DMS153 treated with DMSO at 0.1 percent for 48 hours (cell line): ENCODE measurements around the gene BATF3.

Experiments
- DNase-seq: peaks from one replicate; lab custom pipeline; 2025; ENCODE audit not compliant: unreplicated experiment; lab: John Stamatoyannopoulos, UW

Gene BATF3

DNA sequence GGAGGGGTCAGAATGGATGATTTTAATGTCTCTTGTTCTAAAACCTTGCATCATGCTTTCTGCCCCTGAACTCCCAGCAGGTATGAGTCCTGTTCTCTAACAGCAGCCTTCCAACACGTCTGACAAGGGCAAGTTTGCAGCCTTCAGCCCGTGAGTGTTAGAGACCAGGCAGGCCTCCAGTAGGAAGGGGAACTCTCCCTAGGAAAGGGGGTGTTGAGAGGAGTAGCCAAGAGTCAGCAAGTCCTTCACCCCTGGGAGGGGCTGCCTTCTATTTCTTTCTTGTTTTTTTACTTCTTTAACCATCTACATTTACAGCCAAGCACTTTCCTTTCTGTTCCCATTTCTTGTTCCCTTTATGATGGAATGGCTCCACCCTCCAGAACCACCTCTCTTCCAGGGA, 14.2 kb downstream of the BATF3 start:
- no peak for DNase-seq

DNA sequence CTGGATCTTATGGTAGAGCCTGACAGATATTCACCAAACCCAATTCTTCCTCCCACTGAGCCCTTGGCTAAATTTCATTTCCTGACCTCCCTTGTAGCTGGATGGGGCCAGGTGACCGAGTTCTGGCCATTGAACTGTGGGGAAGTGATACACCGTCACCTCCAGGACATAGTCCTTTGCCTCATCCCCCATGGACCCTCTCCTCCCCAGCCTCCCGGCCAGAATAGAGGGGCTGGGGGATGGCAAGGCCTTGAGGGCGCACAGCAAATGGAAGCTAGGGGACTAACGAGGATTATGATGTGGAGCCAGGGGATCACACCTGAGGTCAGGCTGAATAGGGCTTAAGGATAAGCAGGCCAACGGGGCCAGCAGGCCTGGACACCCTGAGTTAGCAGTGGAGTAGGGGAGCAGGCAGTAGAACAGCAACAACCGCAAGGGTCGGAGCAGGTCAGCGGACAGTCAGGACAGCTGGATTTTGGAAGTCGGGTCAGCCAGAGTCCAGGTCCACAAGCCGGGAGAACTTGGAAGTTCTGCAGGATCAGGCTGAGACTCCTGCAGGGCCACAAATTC, 15.0 kb downstream of the BATF3 start:
- DNase-seq: no peak

DNA sequence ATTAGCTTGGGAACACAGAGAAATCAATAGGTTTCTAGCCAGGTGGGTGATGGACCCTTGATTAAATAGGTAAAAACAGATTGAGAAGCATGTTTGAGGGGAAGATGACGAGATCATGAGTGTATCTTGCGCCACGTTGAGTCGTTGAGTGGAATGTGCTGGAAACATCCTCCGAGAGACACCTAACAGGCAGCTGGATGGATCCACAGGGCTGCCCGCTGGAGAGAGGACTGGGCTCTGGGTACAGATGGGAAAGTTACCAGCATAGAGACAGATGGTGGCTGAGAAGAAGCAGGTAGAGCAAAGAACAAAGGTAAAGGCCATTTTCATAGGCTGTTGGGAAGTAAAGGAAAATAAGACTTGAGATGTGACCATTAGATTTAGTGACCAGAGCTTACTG, 15.6 kb downstream of the BATF3 start:
- DNase-seq: no peak

DNA sequence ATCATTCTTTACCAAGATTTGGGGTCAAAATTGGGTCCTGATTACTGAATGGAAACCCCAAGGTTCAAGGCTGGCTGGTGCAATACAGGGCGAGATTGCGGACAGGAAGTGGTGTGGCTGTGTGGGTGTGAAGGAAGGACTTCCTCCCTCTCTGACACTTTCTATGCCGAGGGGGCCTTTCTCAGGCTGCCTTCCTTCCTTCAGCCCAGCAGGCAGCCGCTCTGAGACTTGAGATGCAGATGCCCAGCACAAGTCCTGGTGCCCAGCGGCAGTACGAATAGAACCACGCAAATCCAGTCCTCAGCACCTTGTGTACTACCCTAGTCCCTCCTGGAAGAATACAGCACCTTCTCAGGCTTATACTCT, 16.3 kb downstream of the BATF3 start:
- no peak for DNase-seq

DNA sequence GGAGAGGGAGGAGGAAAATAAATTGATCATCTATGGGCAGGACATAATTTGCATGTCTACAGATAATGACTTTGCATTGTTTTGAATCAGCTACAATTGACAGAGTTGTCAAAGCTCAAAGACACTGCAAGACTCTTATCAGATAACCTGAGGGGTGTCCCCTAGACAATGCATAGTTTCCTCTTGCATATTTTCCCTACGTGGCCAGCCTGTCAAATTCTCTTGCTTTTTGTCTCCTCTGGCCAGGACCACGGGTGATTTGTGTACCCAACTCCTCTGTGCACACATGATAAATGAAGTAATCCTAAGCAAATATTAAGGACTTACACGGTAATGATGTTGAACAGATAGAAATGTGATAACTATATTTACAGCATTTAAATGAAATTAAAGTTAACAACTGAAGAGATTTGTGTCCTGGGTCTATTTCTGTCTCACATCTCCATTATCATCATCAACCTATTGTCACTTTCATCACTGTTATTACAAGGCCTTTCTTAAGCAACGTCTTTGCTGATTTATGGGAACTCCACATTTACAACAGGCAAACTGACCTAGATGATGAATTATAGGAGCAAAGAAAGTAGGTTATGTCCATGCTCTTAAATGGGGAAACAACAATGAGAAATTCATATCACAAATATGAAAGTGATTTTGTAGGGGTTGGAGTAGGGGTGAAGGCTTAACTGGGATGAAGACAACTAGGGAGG, 18.8 kb downstream of the BATF3 start:
- DNase-seq: no peak

DNA sequence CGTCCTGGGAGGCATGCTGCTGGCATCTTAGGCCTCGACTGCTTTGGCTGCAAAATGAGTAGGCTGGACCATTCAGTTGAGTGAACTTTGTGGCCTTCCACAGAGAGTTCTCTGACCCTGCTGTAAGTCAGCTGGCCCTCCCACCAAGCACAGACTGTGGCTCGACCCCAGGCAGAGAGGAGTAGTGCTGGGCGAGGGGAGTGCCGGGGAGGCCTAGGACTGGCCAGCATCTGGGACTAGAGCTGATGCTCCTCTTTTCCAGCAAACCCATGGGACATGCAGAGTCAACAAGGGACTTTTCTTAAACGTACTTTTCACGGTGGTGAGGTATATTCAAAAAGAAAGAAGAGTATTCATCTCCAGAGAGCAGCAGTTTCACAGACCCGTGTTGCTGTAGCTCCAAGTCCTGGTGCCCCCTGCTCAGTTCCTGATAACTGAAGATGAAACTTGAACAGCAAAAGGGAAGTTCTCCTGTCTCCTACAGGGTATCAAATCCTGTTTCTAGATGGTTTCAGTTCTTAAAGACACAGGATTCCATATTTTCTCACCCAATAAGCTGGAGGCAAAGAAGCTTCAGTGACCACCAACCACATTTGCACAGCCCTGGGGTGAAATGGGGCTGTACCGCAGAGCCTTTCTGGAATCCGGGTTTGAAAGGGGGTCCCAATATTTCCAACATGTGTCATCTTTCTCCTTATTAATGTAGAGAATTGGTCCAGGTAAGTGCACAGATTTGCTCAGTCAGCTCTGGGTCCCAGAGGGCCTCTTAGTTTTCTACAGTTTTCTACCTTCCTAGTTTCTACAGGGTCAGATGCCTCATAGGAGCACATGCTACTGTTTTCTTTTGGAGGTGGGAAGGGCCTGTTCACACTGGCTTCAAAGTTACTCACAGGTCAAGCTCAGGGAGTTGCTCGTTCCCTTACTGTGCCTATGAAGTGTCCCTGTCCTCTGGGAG, 20.9 kb downstream of the BATF3 start:
- DNase-seq: no peak

DNA sequence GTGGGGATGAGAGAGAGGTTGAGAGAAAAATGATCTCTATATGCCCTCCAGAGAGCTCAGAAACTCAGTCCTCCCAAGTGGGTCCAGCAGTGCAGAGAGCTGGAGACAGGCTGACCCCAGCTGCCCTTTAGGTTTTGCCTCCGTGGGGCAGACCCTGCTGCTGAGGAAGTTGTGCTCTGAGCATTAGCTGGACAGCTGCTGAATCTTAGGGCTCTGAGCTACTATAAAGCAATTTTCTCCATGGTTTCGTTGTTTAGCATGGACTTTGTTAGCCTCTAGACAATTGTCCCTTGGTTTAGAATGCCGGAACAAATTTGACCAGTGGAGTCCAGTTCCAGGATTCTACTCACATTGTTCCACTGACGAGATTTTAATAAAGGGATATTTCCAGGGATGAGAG, 22.1 kb downstream of the BATF3 start:
- DNase-seq: no peak

DNA sequence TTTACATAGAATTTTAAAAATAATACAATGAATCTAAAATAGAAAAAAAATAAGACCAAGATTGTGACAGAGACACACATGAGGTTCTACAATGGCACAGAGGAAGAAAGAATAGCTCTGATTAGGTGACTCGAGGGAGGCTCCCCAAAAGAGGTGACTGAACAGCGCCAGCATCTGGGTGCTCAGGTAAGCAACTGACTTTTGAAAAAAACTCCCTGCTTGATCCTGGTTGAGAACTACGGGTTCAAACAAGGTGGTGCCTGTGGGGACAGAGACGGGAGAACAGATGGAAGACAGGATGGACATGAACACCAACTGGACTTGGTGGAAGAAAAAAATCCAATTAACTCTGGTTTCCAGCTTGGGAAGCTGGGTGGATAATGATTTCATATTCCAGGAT, 22.5 kb downstream of the BATF3 start:
- no peak for DNase-seq

DNA sequence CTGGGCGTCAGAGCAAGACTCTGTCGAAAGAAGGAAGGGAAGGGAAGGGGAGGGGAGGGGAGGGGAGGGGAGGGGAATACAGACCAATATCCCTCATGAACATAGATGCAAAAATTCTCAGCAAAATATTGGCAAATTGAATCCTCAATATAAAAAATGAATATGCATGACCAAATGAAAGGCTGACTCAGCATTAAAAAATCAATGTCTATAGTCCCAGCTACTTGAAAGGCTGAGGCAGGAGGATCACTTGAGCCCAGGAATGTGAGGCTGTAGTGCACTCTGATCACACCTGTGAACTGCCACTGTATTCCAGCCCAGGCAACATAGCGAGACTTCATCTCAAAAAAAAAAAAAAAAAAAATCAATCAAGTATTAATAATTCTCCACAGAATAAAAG, 24.0 kb downstream of the BATF3 start:
- no peak for DNase-seq

DNA sequence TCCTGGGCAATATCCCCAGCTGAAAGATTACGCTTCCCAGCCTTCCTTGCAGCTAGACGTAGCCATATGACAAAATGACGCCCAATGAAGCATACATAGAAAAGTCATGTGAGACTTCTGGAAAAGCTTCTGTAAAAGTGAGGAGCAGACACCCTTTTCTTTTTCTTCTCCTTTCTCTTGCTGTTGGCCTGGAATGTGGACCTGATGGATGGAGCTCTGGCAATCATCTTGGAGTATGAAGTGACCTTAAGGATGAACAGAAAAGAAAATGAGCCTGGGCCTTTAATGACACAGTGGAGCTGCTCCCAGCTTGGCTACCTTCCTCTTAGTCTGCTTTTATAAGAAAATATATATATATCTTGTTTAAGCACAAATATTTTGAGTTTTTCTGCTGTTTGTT, 24.8 kb downstream of the BATF3 start:
- DNase-seq: no peak

DNA sequence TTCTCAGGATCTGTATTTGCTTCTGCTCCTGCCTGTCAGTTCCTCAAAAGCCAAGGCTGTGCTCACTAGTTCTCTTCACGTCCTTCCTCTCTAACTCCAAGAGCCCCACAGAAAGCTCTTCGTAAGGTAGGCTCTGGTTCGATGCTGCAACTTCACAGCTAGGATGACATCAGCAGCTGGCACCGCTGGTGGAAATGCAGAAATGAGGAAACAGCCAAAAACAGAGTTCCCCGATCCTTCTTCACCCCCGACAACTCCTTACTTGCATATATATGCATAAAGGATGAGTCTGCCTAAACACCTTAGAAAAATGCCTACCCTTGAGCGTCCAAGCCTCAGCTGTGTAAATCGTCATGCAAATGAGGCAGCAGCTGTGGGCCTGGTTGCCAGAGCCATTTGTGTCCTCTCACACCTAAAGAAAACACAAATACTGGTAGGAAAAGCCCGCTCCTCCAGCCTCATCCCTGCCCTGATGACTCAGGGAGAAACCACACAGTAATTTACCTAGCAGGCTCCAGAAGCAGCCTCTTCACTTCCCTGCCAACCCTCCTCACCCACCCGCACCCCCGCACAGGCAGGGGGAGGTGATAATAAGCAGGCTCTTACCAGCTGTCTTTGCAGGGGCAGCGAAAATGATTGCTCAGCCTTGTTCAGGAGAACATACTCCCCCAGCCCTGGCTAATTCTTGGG, 28.2 kb downstream of the BATF3 start:
- DNase-seq: peak; percentile 28

DNA sequence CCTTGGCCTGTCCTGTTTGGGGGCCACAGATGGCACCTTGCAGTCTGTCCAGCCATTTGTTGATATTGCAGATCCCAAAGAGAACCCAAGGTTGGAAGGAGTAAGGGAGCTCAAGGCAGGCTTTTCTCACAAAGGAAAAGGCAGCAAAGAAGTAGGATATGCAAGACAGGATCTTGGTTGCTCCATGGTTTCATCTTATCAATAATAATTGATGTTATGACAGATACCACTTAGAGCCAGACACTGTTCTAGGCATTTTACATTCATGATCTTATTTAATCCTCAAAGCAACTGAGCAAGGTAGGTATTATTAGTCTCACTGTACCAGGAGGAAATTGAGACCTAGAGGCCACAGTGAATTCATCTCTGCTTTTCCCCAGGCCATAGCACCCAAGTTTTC, 28.8 kb downstream of the BATF3 start:
- DNase-seq: no peak

DNA sequence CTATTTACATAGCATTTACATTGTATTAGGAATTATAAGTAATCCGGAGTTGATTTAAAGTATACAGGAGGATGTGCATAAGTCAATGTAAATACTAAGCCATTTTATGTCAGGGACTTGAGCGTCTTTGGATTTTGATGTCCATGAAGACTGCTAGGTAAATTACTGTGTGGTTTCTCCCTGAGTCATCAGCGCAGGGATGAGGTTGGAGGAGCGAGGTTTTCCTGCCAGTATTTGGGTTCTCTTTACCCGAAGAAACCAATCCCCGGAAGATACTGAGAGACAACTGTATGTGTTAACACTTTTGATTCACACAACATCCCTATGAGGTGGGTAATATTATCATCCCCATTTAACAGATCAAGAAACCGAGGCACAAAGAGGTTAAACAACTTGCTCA, 29.3 kb downstream of the BATF3 start:
- no peak for DNase-seq

DNA sequence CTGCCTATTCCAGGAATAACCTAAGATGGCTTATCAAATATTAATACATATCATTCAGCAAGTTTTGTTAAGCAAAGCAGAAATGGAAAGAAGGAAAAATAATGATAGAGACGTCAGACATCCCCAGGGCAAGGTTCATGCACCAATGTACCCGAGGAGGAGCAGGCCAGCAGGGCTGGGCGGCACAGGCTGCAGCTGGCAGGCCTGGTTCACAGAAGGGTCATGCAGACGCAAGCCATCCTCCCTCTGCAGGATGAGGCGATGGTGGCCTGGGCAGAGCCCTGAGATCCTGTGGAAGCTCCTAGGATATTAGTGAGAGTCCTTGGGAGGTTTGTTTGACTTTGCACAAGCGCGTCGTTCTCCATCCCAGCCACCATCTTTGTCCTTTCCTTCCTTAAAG, 30.0 kb downstream of the BATF3 start:
- DNase-seq: no peak

DNA sequence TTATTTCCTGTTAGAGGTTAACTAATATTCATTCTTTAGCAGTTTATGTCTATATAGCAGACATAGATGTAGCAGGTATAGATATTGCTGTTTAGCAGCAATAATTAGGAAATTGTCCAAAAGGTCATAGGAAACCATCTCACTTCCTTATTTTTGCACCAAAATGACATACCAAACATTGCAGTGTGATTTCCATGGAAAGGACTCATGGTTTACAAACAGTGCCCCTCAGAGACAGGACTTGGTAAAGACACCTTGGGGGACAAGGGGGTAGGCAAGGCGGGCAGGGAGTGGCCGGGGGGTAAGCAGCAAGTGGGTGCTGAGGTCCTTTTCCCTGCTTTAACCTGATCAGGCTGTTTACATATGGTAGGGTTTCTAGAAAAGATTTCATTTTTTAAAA, 30.5 kb downstream of the BATF3 start:
- peak; percentile 29 for DNase-seq

DNA sequence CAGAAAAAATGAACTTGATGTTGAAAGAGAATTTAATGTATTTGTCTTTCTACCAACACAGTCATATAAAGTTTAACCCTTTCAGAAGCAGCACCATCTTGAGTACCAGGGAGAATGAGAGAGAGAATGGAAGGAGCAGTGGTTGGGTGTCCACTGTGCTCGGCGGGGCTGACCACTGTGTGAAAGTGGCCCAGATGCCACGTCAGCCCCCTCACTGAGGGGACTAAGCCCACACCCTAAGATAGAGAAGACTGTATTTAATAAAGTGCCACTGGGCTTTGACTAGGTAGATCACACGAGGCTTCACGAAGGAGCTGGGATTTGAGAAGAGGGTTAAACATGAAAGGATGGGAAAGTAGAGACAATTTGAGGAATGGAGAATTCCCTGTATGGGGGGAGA, 31.2 kb downstream of the BATF3 start:
- no peak for DNase-seq

DNA sequence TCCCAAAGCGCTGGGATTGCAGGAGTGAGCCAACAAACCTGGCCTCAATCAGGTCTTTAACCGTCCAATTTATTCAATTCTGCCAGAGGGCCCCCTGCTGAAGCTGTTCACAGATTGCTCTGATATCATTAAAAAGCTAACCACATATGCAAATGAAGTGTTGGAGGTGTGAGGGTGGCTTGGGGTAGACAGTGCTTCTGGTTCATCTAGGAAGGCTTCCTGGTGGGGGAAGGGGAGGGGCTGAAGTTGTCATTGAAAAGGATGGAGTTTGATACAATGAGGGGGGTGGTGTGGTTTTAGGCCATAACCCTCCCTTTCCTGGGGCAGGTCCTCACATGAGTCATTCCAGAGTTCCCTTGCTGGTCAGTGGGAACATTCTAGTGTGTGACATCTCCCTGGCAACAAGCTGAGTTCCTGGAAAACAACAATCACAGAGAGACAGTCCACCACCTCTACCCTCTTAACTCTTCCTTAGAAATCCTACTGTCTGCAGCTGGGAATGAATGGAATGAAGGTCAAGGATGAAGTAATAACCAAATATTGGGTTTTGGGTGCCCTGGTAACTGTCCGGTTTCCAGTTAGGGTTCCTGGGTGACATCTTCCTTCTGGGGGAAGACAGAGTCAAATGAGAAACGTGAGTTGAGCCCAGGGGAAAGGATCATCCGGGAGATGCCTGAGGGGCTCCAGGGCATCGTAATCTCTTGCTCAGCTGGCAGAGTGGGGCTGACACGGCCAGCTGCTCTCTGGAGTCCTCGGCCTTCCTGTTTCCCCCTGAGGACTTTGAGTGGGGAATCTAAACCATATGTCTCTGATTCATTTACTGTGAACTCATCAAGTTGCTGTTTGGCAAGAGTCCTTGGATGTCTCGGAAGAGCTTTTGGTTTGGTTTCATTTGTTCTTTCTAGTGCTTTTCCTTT, 32.2 kb downstream of the BATF3 start:
- DNase-seq: no peak

DNA sequence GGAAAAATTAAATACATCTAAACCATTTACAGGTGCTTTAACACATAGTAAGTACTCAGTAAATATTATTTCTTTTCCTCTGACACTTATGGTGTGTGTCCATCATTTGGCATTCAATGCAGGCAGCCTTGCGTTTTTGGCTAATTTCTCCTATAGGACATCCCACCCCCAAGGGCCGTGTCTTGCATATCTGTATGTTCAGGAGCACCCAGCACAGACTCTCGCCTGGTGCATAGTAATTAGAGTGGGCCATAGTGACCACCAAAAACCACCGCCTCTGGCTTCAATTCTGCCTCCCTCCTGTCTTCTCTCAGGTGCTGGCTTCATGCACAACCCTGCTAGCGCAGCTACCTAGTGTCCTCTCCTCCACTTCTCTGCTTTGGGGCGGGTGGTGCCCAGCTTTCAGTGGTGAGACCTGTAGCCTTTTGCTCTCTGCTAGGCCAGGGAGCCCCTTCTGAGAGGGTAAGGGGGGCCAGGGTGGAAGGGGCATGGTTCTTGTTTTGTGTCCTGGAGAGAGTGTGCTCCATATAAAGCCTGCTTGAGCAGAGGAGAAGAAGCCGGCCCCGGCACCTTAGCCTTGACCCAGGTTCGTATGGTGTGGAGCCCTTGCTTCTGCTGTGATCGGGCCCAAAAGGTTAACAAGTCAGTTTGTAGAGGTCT, 33.4 kb downstream of the BATF3 start:
- no peak for DNase-seq

DNA sequence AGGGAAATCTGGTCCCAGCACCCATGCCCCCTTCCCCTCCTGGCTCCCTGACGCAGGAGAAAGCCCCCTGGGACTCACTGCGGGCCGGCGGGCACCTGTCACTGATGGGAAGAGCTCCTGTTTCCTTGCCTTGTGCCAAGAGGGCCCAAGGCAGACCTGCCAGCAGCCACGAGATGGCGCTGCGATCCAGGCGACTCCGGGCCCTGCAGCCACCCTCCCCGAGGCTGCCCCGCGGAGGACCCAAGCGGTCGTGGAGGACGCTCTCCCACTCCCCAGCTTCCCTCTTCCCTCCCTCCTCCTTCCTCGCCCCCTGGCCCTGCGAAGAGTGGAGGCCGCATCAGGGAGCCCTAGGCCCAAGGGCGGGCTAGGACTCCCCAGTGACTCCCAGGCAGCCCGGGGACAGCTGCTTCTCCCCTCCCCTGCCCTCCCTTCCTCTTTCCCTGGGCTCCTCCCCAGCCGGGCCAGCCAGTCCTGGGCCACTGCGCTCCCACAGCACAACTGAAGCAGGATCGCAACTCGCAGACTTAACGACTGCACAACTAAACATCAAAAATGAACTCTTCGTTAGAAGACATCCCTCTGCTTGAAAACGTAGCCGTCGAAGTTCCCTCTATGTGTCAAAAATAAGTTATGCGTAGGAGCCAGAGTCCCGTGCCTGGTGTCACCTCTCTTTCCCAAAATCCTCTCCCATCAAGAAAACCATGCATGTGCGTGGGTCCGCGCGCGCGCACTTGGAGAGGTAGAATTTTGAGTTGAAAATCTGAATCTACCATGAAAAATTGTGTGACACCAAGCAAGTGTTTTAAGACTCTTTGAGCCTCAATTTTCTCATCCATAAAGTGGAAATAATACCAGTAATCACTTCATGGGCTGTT, 34.2 kb downstream of the BATF3 start:
- peak; percentile 93 for DNase-seq
